ENCODE data around the gene NOP56.

Gene NOP56

GRCh38 chr20:2700913-2701620, 48.6 kb downstream of the NOP56 start:
- DNase-seq, result no peak
- ATAC-seq, result no peak

- ATAC-seq (no peak), DNase-seq (no peak)
These were observed 49.2 kb downstream of the NOP56 start for GRCh38 chr20:2701671-2702081.

GRCh38 chr20:2703716-2704475, 51.5 kb downstream of the NOP56 start:
- ATAC-seq, result no peak
- no peak for DNase-seq

GRCh38 chr20:2705931-2706645, 53.7 kb downstream of the NOP56 start:
- no peak for ATAC-seq
- no peak for DNase-seq

- ATAC-seq (no peak), DNase-seq (no peak)
These were observed 54.4 kb downstream of the NOP56 start for GRCh38 chr20:2706688-2707352.

- no peak for ATAC-seq
- no peak for DNase-seq
These were observed 55.1 kb downstream of the NOP56 start for GRCh38 chr20:2707353-2708072.

Data from stimulated activated naive CD8-positive, alpha-beta T cell treated with anti-CD3 and anti-CD28 coated beads, Interleukin-15, Interleukin-2, amounts not matched to agents 100 U/mL and 50 U/mL, for 24 hours (primary cell).